Breast epithelium (tissue), 4 donors: ENCODE results near the gene SLC35G3. TPM values are rescaled to one million over a fixed set of nuclear protein-coding genes. Genes with fewer than 3 reads are reported as not detected.
"Not testable (repeated sequence)": the region's sequence is repeated elsewhere in the genome, so short reads cannot be mapped to it uniquely, and the experiment has no call there.

Experiments
- DNase-seq, 2 donors: peaks; one replicate each; pipeline ENCODE4 v3.0.0-alpha.2; 2019; ENCODE audit warnings: low spot score in 2 of 2
- H3K27ac ChIP-seq, 2 donors: fragments of 200-600 bp; sonication (generic) in 1 of 2; one replicate each; pipeline ENCODE4 v1.5.1; 2016 to 2019; ENCODE audit warnings: mild to moderate bottlenecking in 1 of 2
- H3K27me3 ChIP-seq, 2 donors: fragments of 200-600 bp; sonication (generic) in 1 of 2; one replicate each; pipeline versions ENCODE4 v1.5.1 to v1.6.0; 2017 to 2019; ENCODE audit warnings: control low read depth in 1 of 2, mild to moderate bottlenecking in 1 of 2
- H3K36me3 ChIP-seq: fragments of 200-600 bp; one replicate; pipeline ENCODE4 v1.5.1; 2019
- H3K4me1 ChIP-seq, 2 donors: fragments of 200-600 bp; sonication (generic); one replicate each; pipeline ENCODE4 v1.5.1; 2016 to 2019; ENCODE audit warnings: control low read depth in 1 of 2
- H3K4me3 ChIP-seq, 3 donors: fragments of 200-600 bp; sonication (generic); 1 replicate in 2 of 3; 2 replicates in 1 of 3; pipeline ENCODE4 v1.5.1; 2016 to 2019; ENCODE audit warnings: mild to moderate bottlenecking in 3 of 3, moderate library complexity in 2 of 3
- H3K9me3 ChIP-seq, 2 donors: fragments of 200-600 bp; sonication (generic) in 1 of 2; one replicate each; pipeline ENCODE4 v1.5.1; 2016 to 2019; ENCODE audit warnings: control low read depth in 1 of 2
- CTCF ChIP-seq, 3 donors: fragments of 450-650 bp; IDR thresholded peaks; one replicate each; pipeline ENCODE4 v1.5.1; 2016 to 2017; ENCODE audit warnings: antibody characterized with exemption in 3 of 3, mild to moderate bottlenecking in 3 of 3, moderate library complexity in 3 of 3
- POLR2A ChIP-seq: fragments of 450-650 bp; IDR thresholded peaks from one replicate; pipeline ENCODE4 v1.6.1; 2016; ENCODE audit warnings: antibody characterized with exemption, mild to moderate bottlenecking, moderate library complexity
- POLR2AphosphoS5 ChIP-seq, 3 donors: sonication (generic); formaldehyde crosslinking; IDR thresholded peaks; one replicate each; pipeline ENCODE4 v1.6.1; 2017; ENCODE audit warnings: antibody characterized with exemption in 3 of 3
- intact Hi-C: fragments of 100-400 bp; cut with DNase I; formaldehyde crosslinking; loops from one replicate; pipeline ENCODE4 v1.15.1; 2023; ENCODE audit warnings: low total_unique reads
- total RNA-seq, 3 donors: library from RNA; depleted of rRNA; stranded (reverse); fragments of >200 nt; gene quantifications; one replicate each; pipeline ENCODE4 v1.1.0, GENCODE V29; 2016

SLC35G3 gene
- total RNA-seq, 3 donors from 2014 or later, result not detected

GRCh38 chr17:35212668-35213067, 18.5 kb upstream of the SLC35G3 start:
- Histone ChIP-seq H3K27ac (no peak overlapping the region), H3K4me1 (no peaks in the 10 kb centered on the region), H3K9me3 (no peaks in the 10 kb centered on the region), H3K27me3 (no peaks in the 10 kb centered on the region), H3K4me3 (no peak overlapping the region), H3K36me3 (no peaks in the 10 kb centered on the region)
- no peak for DNase-seq
- intact Hi-C loops, result no loop called here
- no peak for TF ChIP-seq POLR2AphosphoS5 (IDR thresholded peaks at IDR 0.05)
- TF ChIP-seq CTCF (IDR thresholded peaks at IDR 0.05), result no peak
- TF ChIP-seq POLR2A, result no peak

- no peak for TF ChIP-seq POLR2A
- TF ChIP-seq POLR2AphosphoS5 (IDR thresholded peaks at IDR 0.05), result no peak
- no peak for TF ChIP-seq CTCF (IDR thresholded peaks at IDR 0.05)
- H3K4me3 ChIP-seq, result no peak overlapping the region
- no peaks in the 10 kb centered on the region for H3K9me3 ChIP-seq
- H3K4me1 ChIP-seq, result no peaks in the 10 kb centered on the region
- no peaks in the 10 kb centered on the region for H3K36me3 ChIP-seq
- no peaks in the 10 kb centered on the region for H3K27me3 ChIP-seq
- intact Hi-C loops, result no loop called here
- H3K27ac ChIP-seq, result no peak overlapping the region
- no peak for DNase-seq
These were observed 16.5 kb upstream of the SLC35G3 start for GRCh38 chr17:35210741-35211140.

- intact Hi-C loops, H3K27ac ChIP-seq, H3K4me1 ChIP-seq, H3K36me3 ChIP-seq, H3K4me3 ChIP-seq, DNase-seq, H3K27me3 ChIP-seq: not testable (repeated sequence)
- peaks cover 0 to 12% of the 10 kb centered on the region in 2 donors for H3K9me3 ChIP-seq
These were observed 8.4 kb upstream of the SLC35G3 start for GRCh38 chr17:35202582-35202981.

GRCh38 chr17:35195062-35195461, 869 bp upstream of the SLC35G3 start:
- H3K27me3 ChIP-seq, intact Hi-C loops: not testable (repeated sequence)

GRCh38 chr17:35192708-35193107, 1.5 kb downstream of the SLC35G3 start:
- intact Hi-C loops, result no loop called here
- H3K27me3 ChIP-seq, result no peaks in the 10 kb centered on the region
- no peak overlapping the region for H3K27ac ChIP-seq
- no peaks in the 10 kb centered on the region for H3K36me3 ChIP-seq
- no peaks in the 10 kb centered on the region for H3K4me1 ChIP-seq
- H3K4me3 ChIP-seq, result no peak overlapping the region
- TF ChIP-seq POLR2A, result no peak
- TF ChIP-seq CTCF (IDR thresholded peaks at IDR 0.05), result no peak
- TF ChIP-seq POLR2AphosphoS5 (IDR thresholded peaks at IDR 0.05), result no peak
- no peak for DNase-seq
- H3K9me3 ChIP-seq, result no peaks in the 10 kb centered on the region

More at GRCh38 chr17:35195062-35195461, 869 bp upstream of the SLC35G3 start:
- DNase-seq, H3K36me3 ChIP-seq, H3K4me1 ChIP-seq, H3K4me3 ChIP-seq, H3K27ac ChIP-seq: not testable (repeated sequence)
- H3K9me3 ChIP-seq, result peaks cover 0 to 11% of the 10 kb centered on the region in 2 donors

- no peaks in the 10 kb centered on the region for H3K27me3 ChIP-seq
- intact Hi-C loops, result no loop called here
These were observed 3.0 kb downstream of the SLC35G3 start for GRCh38 chr17:35191001-35191695.

More at GRCh38 chr17:35191001-35191695, 3.0 kb downstream of the SLC35G3 start:
- no peak for TF ChIP-seq POLR2AphosphoS5 (IDR thresholded peaks at IDR 0.05)
- TF ChIP-seq POLR2A, result no peak
- TF ChIP-seq CTCF (IDR thresholded peaks at IDR 0.05), result no peak
- no peak for DNase-seq
- no peaks in the 10 kb centered on the region for H3K4me1 ChIP-seq
- no peaks in the 10 kb centered on the region for H3K9me3 ChIP-seq
- no peak overlapping the region for H3K27ac ChIP-seq
- H3K36me3 ChIP-seq, result no peaks in the 10 kb centered on the region
- H3K4me3 ChIP-seq, result no peak overlapping the region
